ENCODE results near the gene TRIO. TPM values are rescaled to one million over a fixed set of nuclear protein-coding genes. Genes with fewer than 3 reads are reported as not detected.

TRIO gene
- total and polyA plus RNA-seq, 2 of the 8 experiments (the other 6 are each of a cell fraction or from before 2014, with no cell fraction given) = 35.1 to 69.1 TPM

DNA sequence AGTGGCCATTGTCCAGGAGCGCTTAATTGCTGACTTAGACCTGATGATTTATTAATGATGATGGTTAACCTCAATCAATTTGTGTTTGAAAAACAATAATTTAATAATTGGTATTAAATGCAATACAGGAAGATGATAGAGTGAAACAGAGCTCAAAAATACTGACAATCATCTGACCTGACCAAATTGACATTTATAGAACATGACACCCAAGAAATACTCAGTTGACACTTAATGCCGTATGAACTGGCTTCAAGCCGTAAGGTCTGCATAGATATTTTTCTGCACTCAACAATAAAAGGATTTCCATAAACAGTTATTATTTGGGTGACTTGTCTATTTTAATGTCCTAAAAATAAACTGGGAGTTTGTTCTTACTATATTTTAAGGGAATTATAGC is 159.2 kb downstream of the TRIO start:
- no peak overlapping the region for H3K14ac ChIP-seq (ENCODE audit: insufficient read length)
- no peak overlapping the region for H4K5ac ChIP-seq (ENCODE audit: insufficient read length, low read depth, low read length)
- H2BK20ac ChIP-seq (ENCODE audit: low read length) = no peak overlapping the region
- no peak overlapping the region for H2AFZ ChIP-seq (ENCODE audit: low read length)
- H3K4me1 ChIP-seq (replicated peaks in 1 of 4; ENCODE audit: control insufficient read depth in 3 of 4, insufficient read depth in 4 of 4, low read length in 3 of 4) = no peaks in the 10 kb centered on the region
- CTCF ChIA-PET (ENCODE audit: partially characterized antibody) = interaction anchor here (1.6 kb wide), 2 partner anchors 8 to 11 kb away, joined by 3 to 4 read pairs; no protein-coding TSS in a partner anchor
- H3K27ac ChIP-seq (ENCODE audit: low read depth, low read length) = no peak overlapping the region
- peaks cover 0 to 3% of the 10 kb centered on the region in 2 experiments; a peak in 3 of 4 replicates for H3K79me2 ChIP-seq (ENCODE audit: control insufficient read depth in 1 of 2, insufficient read depth in 2 of 2, low read length in 2 of 2)
- no peak for TF ChIP-seq SAP30 (IDR thresholded peaks at IDR 0.05; ENCODE audit: insufficient read depth, insufficient replicate concordance, low read length)
- TF ChIP-seq RNF2 (IDR thresholded peaks at IDR 0.05; ENCODE audit: borderline replicate concordance, low read depth, low read length, missing control alignments, poor library complexity, severe bottlenecking) = no peak
- no peak for TF ChIP-seq CEBPB (IDR thresholded peaks at IDR 0.05; ENCODE audit: low read depth, low read length)
- no peak for TF ChIP-seq CHD2 (IDR thresholded peaks at IDR 0.05; ENCODE audit: low read length)
- TF ChIP-seq SP4 (IDR thresholded peaks at IDR 0.05; ENCODE audit: low read length) = no peak
- H3K23ac ChIP-seq (ENCODE audit: insufficient read length) = no peak overlapping the region
- H2BK5ac ChIP-seq (ENCODE audit: low read depth, low read length) = no peak overlapping the region
- H3K56ac ChIP-seq (replicated peaks; ENCODE audit: insufficient read length, low read depth, low read length) = no peak overlapping the region
- no peak overlapping the region for H3K4me3 ChIP-seq (ENCODE audit: extremely low read depth in 1 of 4, insufficient read depth in 2 of 4, low read depth in 3 of 4, low read length in 4 of 4)
- 95% methylated on average over 3 of the region's 3 CpGs; no CpG with 5 or more reads in 1 of the 2 experiments for WGBS, 2 experiments (ENCODE audit: extremely low coverage in 1 of 2, insufficient coverage in 1 of 2, insufficient read length in 1 of 2, insufficient replicate concordance in 2 of 2, low coverage in 1 of 2, low lambda C conversion rate in 2 of 2, missing lambda C conversion rate in 1 of 2)
- no peak overlapping the region for H2AK5ac ChIP-seq (ENCODE audit: low read depth, low read length)
- H2BK120ac ChIP-seq (replicated peaks; ENCODE audit: low read depth, low read length) = no peak overlapping the region
- POLR2A ChIA-PET (ENCODE audit: partially characterized antibody) = no interaction called here
- H4K91ac ChIP-seq (replicated peaks; ENCODE audit: insufficient read length, low read length) = no peak overlapping the region
- no peaks in the 10 kb centered on the region for H3K27me3 ChIP-seq (replicated peaks in 1 of 4; ENCODE audit: control insufficient read depth in 3 of 4, extremely low read depth in 1 of 4, insufficient read depth in 3 of 4, low read length in 3 of 4)
- H4K20me1 ChIP-seq (replicated peaks in 1 of 2; ENCODE audit: control insufficient read depth in 1 of 2, insufficient read depth in 2 of 2, low read length in 2 of 2) = peaks cover 0 to 2% of the 10 kb centered on the region in 2 experiments
- no peak overlapping the region for H3K4me2 ChIP-seq (ENCODE audit: insufficient read depth in 1 of 2, low read depth in 2 of 2, low read length in 2 of 2)
- no peak overlapping the region for H2BK12ac ChIP-seq (ENCODE audit: low read depth, low read length)
- H3K4ac ChIP-seq (replicated peaks; ENCODE audit: insufficient read length, low read depth, low read length) = no peak overlapping the region
- H4K8ac ChIP-seq (ENCODE audit: extremely low read depth, insufficient read depth, low read length) = no peak overlapping the region
- no peak for FAIRE-seq
- H3K23me2 ChIP-seq (ENCODE audit: low read depth, low read length) = no peaks in the 10 kb centered on the region
- H3K18ac ChIP-seq (ENCODE audit: extremely low read depth, low read length) = no peak overlapping the region
- H3K79me1 ChIP-seq (ENCODE audit: low read depth, low read length) = no peaks in the 10 kb centered on the region; the same call in none of the 2 replicates
- peaks cover 0 to 32% (median 8%) of the 10 kb centered on the region in 4 experiments; a peak in 5 of 8 replicates for H3K36me3 ChIP-seq (ENCODE audit: control insufficient read depth in 2 of 4, insufficient read depth in 4 of 4, low read length in 3 of 4)
- no peak overlapping the region for H3K9ac ChIP-seq (replicated peaks in 1 of 4; ENCODE audit: extremely low read depth in 1 of 4, low read depth in 3 of 4, low read length in 3 of 4)
- no peaks in the 10 kb centered on the region for H3K9me3 ChIP-seq (ENCODE audit: insufficient read depth in 2 of 2, low read depth in 1 of 2, low read length in 1 of 2)
- DNase-seq (ENCODE audit: low read depth in 1 of 2, low spot score in 2 of 2) = no peak
- no peak overlapping the region for H2BK15ac ChIP-seq (ENCODE audit: low read length)
